Subcutaneous abdominal adipose tissue (tissue), 5 donors: ENCODE measurements around the gene QSOX2.

Experiments used
- H3K27ac ChIP-seq: one replicate; pipeline ENCODE4 v1.7.0; 2013; ENCODE audit warnings: low read depth, mild to moderate bottlenecking, inconsistent platforms, low read length, moderate library complexity
- H3K27me3 ChIP-seq, 5 donors: one replicate each; pipeline ENCODE4 v1.7.0; 2013; ENCODE audit warnings: low read length in 5 of 5, inconsistent platforms in 1 of 5; ENCODE audit not compliant: control insufficient read depth in 5 of 5, insufficient read depth in 4 of 5
- H3K36me3 ChIP-seq, 5 donors: one replicate each; pipeline ENCODE4 v1.7.0; 2013; ENCODE audit warnings: low read length in 5 of 5; ENCODE audit not compliant: control insufficient read depth in 5 of 5, insufficient read depth in 5 of 5
- H3K4me1 ChIP-seq, 5 donors: one replicate each; pipeline ENCODE4 v1.7.0; 2013; ENCODE audit warnings: low read length in 5 of 5, mild to moderate bottlenecking in 3 of 5, moderate library complexity in 1 of 5; ENCODE audit not compliant: control insufficient read depth in 5 of 5, insufficient read depth in 5 of 5
- H3K4me3 ChIP-seq, 5 donors: one replicate each; pipeline ENCODE4 v1.7.0; 2013; ENCODE audit warnings: low read length in 5 of 5, low read depth in 1 of 5
- H3K9ac ChIP-seq, 5 donors: one replicate each; pipeline ENCODE4 v1.7.0; 2013; ENCODE audit warnings: low read length in 5 of 5, mild to moderate bottlenecking in 4 of 5, moderate library complexity in 3 of 5
- H3K9me3 ChIP-seq, 5 donors: one replicate each; pipeline ENCODE4 v1.7.0; 2013; ENCODE audit warnings: low read length in 5 of 5; ENCODE audit not compliant: control insufficient read depth in 5 of 5
- donor health status: healthy.
- donor health status: healthy.
- donor health status: healthy.
- donor health status: healthy.
- donor health status: healthy.

QSOX2 gene

DNA sequence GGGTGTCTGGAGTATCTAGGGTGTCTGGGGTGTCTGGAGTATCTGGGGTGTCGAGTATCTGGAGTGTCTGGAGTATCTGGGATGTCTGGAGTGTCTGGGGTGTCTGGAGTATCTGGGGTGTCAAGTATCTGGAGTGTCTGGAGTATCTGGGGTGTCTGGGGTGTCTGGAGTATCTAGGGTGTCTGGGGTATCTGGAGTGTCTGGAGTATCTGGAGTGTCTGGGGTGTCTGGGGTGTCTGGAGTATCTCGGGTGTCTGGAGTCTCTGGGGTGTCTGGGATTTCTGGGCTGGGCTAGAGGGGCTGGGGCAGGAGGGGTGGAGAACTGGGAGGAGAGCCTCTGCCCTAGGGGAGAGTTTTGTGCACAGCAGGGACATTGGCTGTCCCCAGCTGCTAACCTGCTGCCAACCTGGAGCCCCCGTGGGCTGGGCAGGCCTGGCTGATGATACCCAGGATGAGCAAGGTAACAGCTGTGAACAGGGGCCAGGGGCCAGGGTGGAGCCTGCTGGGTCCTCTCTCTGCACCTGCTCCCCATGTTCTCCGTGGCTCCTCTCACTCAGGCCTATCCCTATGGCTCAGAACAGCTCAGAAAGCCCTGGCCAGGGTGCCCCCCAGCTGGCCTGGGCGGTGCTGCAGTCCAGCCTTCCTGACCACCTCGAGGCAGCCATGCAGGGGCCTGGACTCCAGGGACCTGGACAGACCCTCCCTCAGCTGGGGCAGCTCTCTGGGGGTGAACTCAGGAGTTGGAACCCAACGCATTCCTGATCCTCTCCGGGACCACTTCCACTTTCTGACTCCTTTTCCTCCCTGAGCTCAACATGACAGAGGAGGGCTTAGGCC lies 70.6 kb downstream of the QSOX2 start:
- Histone ChIP-seq H3K4me1 (no peaks in the 10 kb centered on the region), H3K27ac (no peak overlapping the region), H3K27me3 (peaks cover 38 to 42% (median 41%) of the 10 kb centered on the region in 5 donors), H3K36me3 (no peaks in the 10 kb centered on the region), H3K9me3 (no peaks in the 10 kb centered on the region), H3K4me3 (no peak overlapping the region), H3K9ac (no peak overlapping the region)

DNA sequence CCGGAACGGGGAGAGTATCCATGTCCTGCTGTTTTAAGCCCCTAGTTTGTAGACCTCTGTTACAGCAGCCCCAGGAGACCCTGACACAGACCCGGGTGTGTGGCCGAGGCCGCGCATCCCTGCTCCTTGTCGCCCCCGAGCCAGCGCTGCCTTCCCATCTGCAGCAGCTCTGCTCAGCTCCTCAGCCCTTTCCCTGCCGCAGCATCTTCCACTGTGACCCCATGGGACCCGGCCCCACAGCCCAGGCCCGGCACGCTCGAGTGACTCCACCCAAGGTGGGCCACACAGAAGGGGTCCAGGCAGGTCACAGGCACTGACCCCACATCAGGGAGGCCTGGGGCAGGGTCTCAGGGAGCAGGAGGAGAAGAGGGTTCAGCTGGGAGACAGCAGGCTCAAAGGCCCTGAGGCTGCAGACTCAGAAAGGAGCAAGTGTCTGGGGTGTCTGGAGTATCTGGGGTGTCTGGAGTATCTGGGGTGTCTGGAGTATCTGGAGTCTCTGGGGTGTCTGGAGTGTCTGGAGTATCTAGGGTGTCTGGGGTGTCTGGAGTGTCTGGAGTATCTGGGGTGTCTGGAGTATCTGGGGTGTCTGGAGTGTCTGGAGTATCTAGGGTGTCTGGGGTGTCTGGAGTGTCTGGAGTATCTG lies 71.8 kb downstream of the QSOX2 start:
- peaks cover 40 to 49% (median 47%) of the 10 kb centered on the region in 5 donors for H3K27me3 ChIP-seq
- H3K9ac ChIP-seq = no peak overlapping the region
- no peak overlapping the region for H3K4me3 ChIP-seq
- no peak overlapping the region for H3K27ac ChIP-seq
- no peaks in the 10 kb centered on the region for H3K9me3 ChIP-seq
- no peaks in the 10 kb centered on the region for H3K4me1 ChIP-seq
- H3K36me3 ChIP-seq = no peaks in the 10 kb centered on the region

DNA sequence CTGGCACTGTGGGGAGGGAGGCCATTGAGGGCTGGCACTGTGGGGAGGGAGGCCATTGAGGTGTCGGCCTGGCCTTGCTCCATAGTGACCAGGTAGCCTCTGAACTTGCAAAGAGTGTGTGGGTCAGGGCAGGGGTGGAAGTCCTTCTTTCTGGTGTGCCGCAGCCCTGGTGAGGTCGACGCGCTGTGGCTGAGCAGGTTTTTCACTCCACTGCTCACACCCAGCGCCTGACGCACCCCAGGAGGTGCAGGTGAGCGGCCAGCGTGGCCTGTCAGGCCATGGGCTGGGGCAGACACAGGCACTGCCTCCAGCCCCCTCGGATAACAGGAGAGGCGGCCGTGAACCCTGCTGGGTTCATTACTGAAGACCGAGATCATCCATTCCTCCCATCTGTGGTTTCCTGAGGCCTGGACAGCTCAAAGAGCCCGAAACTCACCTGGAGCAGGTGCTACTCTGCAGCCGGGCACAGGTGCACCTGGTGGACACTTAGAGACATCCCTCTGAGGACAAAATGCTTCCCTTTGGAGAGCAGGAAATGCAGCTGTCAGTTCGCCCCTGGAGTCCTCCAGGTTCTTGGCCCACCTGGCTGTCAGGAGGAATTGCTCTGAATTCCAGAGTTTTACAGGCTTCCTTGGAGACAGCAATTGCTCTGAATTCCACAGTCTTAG lies 73.1 kb downstream of the QSOX2 start:
- no peak overlapping the region for H3K4me3 ChIP-seq
- no peaks in the 10 kb centered on the region for H3K4me1 ChIP-seq
- H3K36me3 ChIP-seq = no peaks in the 10 kb centered on the region
- peaks cover 36 to 50% (median 43%) of the 10 kb centered on the region in 5 donors for H3K27me3 ChIP-seq
- H3K9ac ChIP-seq = no peak overlapping the region
- no peaks in the 10 kb centered on the region for H3K9me3 ChIP-seq
- H3K27ac ChIP-seq = no peak overlapping the region

DNA sequence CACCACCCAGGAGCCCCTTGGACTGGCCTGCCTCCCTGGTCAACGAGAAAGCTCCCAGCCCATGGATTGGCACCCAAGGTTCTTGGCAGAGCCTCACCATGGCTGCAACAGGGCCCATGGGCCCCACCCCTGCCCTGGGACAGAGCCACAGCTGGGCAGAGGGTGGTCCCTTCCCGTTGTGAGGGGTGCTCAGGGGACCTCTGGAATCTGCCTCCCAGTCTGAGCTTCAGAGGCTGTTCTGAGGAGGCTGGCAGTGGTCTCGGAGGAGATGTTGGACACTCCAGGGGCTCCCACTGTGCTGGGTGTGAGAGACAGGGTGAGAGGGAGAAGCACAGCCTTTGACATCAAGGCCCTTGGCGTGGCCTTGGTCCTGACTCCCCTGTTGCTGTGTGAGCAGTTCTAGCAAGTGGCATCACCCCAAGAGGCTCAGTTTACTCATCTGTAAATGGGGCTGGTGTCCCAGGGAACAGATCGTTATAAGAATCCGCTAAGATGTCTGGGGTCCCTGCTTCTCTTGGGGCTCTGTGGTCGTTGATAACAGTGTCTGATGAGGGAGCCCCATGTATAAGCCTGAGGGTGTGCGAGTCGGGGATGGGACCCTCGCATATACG lies 73.7 kb downstream of the QSOX2 start:
- H3K27me3 ChIP-seq = peaks cover 36 to 47% (median 41%) of the 10 kb centered on the region in 5 donors
- no peaks in the 10 kb centered on the region for H3K4me1 ChIP-seq
- H3K9me3 ChIP-seq = no peaks in the 10 kb centered on the region
- H3K27ac ChIP-seq = no peak overlapping the region
- no peak overlapping the region for H3K9ac ChIP-seq
- H3K36me3 ChIP-seq = no peaks in the 10 kb centered on the region
- H3K4me3 ChIP-seq = no peak overlapping the region

DNA sequence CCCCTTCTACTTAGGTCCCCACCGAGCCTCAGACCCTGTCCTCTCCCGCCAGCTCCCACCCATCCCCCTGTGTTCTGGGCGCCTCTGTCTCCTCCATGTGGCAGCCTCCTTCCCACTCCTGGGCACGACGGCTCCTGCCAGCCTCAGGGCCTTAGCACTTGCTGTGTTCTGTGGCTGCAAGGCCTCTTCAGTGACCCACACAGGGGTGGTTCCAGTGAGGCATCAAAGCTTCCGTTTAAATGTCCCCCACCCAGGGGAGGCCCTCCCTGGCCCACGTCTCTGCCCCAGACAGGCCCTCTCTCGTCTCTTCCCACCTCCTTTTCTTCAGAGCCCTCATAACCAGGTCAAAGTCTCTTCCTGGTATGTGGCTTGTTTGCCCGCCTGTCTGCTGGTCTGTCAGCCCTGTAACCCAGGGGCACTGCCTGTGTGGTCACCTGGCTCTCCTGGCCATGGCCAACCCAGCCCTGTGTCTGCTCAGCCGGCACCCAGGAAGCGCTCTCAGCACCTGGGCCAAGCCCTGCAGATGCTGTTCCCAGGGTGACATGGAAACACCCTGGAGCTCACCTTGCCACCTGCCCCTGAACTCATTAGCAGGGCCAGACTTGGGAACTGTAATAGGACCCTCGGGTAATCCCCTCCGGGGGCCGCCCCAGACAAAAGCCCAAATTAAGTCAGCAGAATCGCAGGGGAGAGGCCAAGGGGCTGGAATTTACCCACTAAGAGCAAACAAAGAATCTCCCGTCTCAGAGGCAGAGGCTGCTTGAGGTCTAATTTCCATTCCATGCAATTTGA lies 74.4 kb downstream of the QSOX2 start:
- H3K9ac ChIP-seq = no peak overlapping the region
- peaks cover 36 to 44% (median 39%) of the 10 kb centered on the region in 5 donors for H3K27me3 ChIP-seq
- no peak overlapping the region for H3K27ac ChIP-seq
- no peaks in the 10 kb centered on the region for H3K9me3 ChIP-seq
- H3K36me3 ChIP-seq = no peaks in the 10 kb centered on the region
- no peak overlapping the region for H3K4me3 ChIP-seq
- H3K4me1 ChIP-seq = no peaks in the 10 kb centered on the region

DNA sequence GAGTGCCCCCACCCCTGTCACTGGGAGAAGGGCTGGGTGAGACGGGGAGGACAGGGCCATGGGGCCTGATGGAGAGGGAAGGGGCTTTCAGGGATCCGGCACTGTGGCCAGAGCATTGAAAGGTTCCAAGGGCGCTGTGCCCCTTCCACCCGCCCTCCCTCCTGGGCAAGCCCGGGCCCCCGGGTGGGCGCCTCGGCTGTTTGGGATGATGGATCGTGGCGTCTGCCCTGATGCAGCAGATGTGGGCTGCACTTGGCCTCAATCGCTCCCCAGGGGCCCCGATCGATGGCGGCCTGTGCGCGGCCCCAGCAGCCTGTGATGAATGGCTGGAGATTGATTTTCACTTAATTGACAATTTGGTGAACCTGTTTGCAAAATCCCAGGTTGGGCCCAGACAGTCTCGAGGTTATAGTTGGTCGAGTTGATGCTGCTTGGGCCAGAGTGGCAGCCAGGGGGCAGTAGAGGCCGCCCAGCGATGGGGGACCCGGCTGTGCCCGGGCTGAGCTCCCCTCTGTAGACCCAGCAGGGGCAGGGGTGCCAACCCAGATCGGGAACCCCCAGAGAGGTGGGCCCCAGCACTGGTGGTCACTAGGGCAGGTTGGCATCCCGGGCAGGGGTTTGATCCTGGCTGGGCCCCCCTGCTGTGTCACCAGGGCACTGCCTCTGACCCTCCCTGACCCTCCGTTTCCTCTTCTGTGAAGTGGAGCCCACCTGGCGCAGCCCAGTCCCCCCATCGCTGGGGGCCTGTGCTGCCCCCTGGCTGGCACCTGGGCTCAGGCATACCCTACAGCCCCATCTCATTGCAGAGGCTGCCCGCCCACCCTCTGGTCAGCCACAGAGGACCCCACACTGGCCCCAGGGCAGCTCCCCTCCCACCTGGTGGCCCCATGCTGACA lies 75.4 kb downstream of the QSOX2 start:
- Histone ChIP-seq H3K4me1 (no peaks in the 10 kb centered on the region), H3K4me3 (no peak overlapping the region), H3K36me3 (no peaks in the 10 kb centered on the region), H3K9ac (no peak overlapping the region), H3K9me3 (no peaks in the 10 kb centered on the region), H3K27ac (no peak overlapping the region), H3K27me3 (peaks cover 33 to 44% (median 37%) of the 10 kb centered on the region in 5 donors)

DNA sequence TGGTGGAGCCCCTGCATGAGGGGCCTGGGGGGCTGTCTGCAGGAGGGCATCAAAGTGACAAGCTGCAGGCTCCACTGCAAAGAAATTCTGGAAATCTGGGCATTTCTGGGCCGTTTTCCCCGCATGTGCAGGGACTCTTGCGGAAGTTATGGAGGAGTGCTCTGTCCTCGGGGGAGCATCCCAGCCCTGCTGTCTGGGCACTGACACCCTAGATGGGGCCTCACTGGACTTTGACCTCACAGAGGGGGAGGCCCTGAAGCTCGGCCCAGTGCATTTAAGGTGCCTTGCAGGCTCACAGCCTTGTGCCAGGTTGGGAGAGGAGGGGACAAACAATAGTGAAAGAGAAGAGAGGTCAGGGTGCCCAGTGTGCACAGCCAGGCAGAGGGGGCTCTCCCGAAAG lies 76.1 kb downstream of the QSOX2 start:
- peaks cover 0 to 2% (median 0%) of the 10 kb centered on the region in 5 donors for H3K9me3 ChIP-seq
- H3K27ac ChIP-seq = no peak overlapping the region
- no peaks in the 10 kb centered on the region for H3K36me3 ChIP-seq
- H3K4me1 ChIP-seq = no peaks in the 10 kb centered on the region
- H3K4me3 ChIP-seq = no peak overlapping the region
- no peak overlapping the region for H3K9ac ChIP-seq
- H3K27me3 ChIP-seq = peaks cover 33 to 44% (median 36%) of the 10 kb centered on the region in 5 donors

DNA sequence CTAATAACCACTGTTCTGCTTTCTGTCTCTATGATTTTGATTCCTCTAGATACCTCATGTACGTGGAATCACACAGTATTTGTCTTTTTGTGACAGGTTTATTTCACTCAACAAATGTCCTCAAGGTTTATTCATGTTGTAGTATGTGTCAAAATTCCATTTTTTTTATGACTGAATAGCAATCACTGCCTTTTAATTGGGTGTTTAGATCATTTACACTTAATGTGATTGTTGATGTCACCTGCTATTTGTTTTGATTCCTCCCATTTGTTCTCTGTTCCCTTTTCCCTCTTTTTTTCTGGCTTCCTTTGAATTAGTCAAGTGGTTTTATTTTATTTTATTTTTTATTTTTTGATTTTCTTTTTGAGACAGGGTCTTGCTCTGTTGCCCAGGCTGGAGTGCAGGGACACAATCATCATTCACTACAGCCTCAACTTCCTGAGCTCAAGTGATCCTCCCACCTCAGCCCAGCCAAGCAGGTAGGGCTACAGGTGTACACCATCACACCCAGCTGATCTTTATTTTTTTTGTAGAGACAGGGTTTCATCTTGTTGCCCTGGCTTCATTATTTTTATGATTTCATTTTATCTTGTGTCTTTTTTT lies 82.3 kb downstream of the QSOX2 start:
- no peak overlapping the region for H3K27ac ChIP-seq
- H3K9ac ChIP-seq = no peak overlapping the region
- peaks cover 0 to 7% (median 5%) of the 10 kb centered on the region in 5 donors for H3K9me3 ChIP-seq
- H3K4me3 ChIP-seq = no peak overlapping the region
- H3K27me3 ChIP-seq = peaks cover 0 to 16% (median 10%) of the 10 kb centered on the region in 5 donors
- no peaks in the 10 kb centered on the region for H3K4me1 ChIP-seq
- H3K36me3 ChIP-seq = no peaks in the 10 kb centered on the region
